GM20000 (cell line): ENCODE measurements around the gene GPR22.
A peak's percentile ranks its signal among the peaks of the same experiment; 100 is the strongest.

Experiments used
- DNase-seq: peaks from one replicate; pipeline ENCODE4 v3.0.0; 2012; ENCODE audit warnings: low spot score
- CTCF ChIP-seq: IDR thresholded peaks from 2 replicates; pipeline ENCODE4 v1.5.1; 2012; ENCODE audit warnings: mild to moderate bottlenecking, control low read depth; ENCODE audit errors: extremely low read depth, missing control alignments

Gene GPR22

GRCh38 chr7:107495516-107495915 lies 25.7 kb downstream of the GPR22 start:
- TF ChIP-seq CTCF: no peak
- no peak for DNase-seq

GRCh38 chr7:107499731-107500130 lies 29.9 kb downstream of the GPR22 start:
- no peak for TF ChIP-seq CTCF
- no peak for DNase-seq

GRCh38 chr7:107501593-107501992 lies 31.7 kb downstream of the GPR22 start:
- DNase-seq: peak; percentile 10
- no peak for TF ChIP-seq CTCF

- no peak for TF ChIP-seq CTCF
- DNase-seq: no peak
These were observed 32.3 kb downstream of the GPR22 start for GRCh38 chr7:107502154-107502553.

- no peak for TF ChIP-seq CTCF
- DNase-seq: no peak
These were observed 32.9 kb downstream of the GPR22 start for GRCh38 chr7:107502797-107503196.

- no peak for DNase-seq
- TF ChIP-seq CTCF: no peak
These were observed 33.8 kb downstream of the GPR22 start for GRCh38 chr7:107503687-107504086.

GRCh38 chr7:107505362-107505761 lies 35.5 kb downstream of the GPR22 start:
- TF ChIP-seq CTCF: no peak
- DNase-seq: no peak
